WI38 (cell line): ENCODE measurements around the gene SLC22A14.
A peak's percentile ranks its signal among the peaks of the same experiment; 100 is the strongest.
"Not testable (repeated sequence)": the region's sequence is repeated elsewhere in the genome, so short reads cannot be mapped to it uniquely, and the experiment has no call there.

Experiments used
- H3K4me3 ChIP-seq: 2 replicates; pipeline ENCODE4 v1.5.1; 2011; ENCODE audit warnings: low read depth, mild to moderate bottlenecking, control low read depth, low read length
- TF ChIP-seq, protein P1 (sequence below): IDR thresholded peaks from 2 replicates; pipeline ENCODE4 v1.5.1; 2012; ENCODE audit warnings: low read depth, mild to moderate bottlenecking, control low read depth, low read length

SLC22A14 gene

DNA sequence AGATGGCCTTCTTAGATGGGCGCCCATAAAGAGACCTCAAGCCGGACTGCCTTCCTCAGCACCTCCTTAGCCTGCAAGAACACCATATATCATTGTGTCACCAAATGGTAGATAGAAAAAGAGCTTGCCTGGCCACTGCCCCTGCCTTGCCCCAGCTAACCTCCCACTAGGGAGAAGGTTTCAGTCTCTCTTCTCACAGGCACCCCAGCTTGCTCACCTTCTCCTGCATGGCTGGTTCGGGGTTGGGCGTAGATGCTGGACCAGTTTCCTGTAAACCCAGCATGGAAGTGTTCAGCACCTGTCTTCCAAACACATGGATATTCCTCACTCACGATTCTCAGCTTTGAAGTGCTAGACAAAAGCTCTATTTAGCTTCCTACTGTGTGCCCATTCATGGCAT lies 3.3 kb upstream of the SLC22A14 start:
- H3K4me3 ChIP-seq: no peak overlapping the region
- TF ChIP-seq, protein P1, sequence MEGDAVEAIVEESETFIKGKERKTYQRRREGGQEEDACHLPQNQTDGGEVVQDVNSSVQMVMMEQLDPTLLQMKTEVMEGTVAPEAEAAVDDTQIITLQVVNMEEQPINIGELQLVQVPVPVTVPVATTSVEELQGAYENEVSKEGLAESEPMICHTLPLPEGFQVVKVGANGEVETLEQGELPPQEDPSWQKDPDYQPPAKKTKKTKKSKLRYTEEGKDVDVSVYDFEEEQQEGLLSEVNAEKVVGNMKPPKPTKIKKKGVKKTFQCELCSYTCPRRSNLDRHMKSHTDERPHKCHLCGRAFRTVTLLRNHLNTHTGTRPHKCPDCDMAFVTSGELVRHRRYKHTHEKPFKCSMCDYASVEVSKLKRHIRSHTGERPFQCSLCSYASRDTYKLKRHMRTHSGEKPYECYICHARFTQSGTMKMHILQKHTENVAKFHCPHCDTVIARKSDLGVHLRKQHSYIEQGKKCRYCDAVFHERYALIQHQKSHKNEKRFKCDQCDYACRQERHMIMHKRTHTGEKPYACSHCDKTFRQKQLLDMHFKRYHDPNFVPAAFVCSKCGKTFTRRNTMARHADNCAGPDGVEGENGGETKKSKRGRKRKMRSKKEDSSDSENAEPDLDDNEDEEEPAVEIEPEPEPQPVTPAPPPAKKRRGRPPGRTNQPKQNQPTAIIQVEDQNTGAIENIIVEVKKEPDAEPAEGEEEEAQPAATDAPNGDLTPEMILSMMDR: no peak

DNA sequence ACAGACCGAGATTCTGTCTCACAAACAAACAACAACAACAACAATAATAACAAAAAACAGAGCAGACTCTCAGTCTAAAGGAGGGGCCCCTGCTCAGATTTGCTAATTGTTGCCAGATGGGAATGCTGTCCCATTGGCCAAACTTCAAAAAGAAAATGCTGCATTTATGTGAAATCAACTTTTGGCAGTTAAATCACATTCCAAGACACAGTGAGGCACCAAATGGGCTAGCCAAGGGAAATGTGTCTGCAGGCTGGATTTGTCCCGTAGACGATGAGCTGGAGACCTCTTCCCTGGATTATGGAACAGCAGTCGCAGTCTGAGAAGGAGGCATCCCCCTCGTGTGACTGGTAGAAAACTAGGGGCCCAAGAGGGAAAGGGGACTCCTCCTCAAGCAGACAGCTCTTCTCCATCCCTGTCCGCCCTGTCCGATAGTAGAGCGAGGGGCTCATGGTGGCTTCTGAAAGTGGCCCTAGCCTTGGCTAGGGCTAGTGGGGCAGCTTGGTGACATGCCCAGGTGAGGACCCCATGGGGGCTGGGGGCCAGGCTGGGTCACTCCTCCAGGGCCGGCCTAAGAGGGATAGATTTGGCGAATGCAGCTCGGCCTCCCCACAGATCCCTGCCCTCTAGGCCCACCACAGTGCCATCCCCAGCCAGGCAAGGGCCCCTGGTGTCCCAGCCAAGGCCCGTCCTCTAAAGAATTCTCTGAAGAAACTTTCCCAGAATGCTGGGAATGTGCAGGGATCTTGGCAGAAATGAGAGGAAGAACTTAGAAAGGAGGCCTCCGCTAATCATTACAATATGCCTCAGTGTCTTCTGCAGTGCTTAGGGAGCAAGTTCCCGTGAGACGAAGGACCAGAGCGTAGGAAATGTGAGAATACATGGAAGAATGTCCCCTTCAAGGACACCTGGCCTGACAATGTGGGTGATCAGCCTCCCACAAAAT lies 2.0 kb downstream of the SLC22A14 start:
- TF ChIP-seq, protein P1: no peak
- H3K4me3 ChIP-seq: no peak overlapping the region

DNA sequence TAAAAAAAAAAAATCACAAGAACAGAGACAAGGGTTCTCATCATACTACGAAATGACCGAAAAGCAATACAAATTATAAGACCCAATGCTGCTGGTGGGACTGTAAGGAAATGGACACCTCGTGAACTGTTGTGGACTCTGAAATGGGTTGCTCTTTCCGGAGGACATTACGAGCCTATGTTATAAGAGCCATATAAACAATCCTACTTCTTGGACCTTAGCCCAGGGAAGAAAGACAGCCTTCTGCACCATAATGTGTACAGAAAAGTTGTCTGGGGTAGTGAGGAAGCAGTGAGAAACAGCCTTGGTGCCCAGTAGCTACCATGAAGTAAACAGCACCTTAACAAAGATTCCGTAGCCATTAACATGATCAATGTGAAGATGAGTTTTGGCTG lies 2.7 kb downstream of the SLC22A14 start:
- TF ChIP-seq, protein P1: no peak
- H3K4me3 ChIP-seq: no peak overlapping the region

DNA sequence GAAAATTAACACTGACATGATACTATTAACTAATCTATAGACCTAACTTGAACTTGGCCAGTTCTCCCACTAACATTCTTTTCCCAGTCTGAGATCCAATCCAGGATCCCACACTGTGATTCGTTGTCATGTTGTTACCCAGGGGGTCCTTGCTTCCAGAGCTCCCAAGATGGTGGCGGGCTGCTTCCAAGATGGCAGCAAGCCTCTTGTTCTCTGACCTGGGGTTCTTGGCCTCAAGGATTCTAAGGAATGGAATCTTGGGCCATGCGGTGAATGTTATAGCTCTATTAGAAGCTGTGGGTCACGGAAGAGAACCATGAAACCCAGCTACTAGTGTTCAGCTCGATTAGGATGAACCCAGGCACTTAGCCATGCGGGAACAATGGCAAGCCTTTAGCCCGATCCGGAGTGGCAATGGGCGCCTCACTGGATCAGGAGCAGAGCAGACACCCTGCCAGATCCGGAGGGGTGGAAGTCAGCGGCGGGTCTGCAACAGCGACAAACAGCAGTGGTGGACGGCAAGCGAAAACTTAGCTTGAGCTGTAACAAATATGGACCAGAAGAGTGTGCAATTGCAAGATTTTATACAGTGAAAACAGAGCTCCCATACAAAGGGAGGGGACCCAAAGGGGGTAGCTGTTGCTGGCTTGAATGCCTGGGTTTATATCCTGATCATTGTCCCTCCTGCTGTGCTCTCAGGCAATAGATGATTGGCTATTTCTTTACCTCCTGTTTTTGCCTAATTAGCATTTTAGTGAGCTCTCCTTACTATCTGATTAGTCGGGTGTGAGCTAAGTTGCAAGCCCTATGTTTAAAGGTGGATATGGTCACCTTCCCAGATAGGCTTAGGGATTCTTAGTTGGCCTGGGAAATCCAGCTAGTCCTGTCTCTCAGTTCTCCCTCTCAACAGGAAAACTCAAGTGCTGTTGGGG lies 7.5 kb downstream of the SLC22A14 start:
- H3K4me3 ChIP-seq: not testable (repeated sequence)

DNA sequence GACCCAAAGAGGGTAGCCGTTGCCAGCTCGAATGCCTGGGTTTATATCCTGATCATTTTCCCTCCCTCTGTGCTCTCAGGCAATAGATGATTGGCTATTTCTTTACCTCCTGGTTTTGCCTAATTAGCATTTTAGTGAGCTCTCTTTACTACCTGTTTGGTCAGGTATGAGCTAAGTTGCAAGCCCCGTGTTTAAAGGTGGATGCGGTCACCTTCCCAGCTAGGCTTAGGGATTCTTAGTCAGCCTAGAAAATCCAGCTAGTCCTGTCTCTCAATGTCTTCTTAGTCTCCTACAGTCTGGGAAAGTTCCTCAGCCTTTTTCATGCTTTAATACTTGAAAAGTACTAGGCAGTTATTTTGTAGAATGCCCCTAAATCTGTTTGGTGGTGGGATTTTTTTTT lies 15.0 kb downstream of the SLC22A14 start:
- not testable (repeated sequence) for H3K4me3 ChIP-seq

DNA sequence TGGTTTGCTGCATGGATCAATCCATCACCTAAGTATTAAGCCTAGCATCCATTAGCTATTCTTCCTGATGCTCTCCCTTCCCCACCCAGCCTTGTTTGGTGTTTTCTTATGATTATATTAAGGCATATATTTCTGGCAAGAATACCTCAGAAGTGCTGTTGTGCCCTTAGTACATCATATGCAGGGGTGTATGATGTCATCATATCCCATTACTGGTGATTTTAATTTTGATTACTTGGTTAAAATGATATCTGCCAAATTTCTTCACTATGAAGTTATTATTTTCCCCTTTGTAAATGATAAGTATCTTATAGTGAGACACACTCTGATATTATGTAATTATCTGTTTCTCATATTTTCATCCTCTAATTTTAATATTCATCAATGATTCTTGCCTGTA lies 15.4 kb downstream of the SLC22A14 start:
- TF ChIP-seq, protein P1: no peak
- no peak overlapping the region for H3K4me3 ChIP-seq

DNA sequence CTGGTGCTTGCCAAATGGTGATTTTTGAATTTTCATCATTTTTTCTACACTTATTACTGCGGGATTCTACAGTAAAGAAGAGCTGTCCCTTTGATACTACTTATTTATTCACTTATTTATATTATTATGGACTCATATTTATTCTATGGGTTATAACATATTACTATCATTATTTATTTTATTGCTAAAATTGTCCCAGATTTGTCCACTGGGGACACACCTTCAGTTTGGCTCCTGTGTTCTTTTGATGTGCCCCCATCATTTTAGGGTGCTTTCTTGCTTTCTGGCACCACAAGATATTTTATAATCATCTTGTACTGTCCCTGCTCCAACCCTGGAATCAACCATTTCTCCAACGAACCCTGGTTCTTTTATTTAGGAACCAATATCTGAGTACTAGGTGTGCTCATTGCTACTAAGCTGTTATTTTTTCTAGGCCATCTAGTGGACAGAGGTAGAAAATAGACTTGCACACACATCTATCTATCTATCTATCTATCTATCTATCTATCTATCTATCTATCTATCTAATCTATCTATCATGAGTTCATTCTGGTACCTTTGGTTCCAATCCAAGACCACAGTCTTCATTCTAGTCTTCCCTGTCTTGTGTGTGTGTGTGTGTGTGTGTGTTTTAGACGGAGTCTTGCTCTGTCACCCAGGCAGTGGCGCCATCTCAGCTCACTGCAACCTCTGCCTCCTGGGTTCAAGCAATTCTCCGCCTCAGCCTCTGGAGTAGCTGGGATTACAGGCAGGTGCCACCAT lies 16.0 kb downstream of the SLC22A14 start:
- no peak overlapping the region for H3K4me3 ChIP-seq
- TF ChIP-seq, protein P1: peak; percentile 24; the same call in 1 of the 2 replicates

DNA sequence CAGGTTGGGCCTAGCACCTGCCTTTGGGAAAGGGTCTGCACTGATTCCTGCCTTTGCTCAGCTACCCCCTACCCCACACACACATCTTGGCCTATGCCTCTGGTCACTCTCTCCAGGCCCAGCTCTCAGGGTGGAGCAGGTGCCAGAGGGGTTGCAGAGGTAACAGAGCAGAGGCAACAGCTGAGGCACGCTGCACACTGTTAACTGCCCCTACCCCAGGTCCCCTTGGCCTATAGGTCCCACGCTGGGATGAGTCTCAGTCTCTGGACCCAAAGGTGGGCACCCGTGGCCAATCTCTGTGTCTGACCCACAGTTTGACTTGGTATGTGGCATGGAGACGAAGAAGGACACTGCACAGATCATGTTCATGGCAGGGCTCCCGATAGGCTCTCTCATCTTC lies 24.8 kb downstream of the SLC22A14 start:
- TF ChIP-seq, protein P1: no peak
- no peak overlapping the region for H3K4me3 ChIP-seq
